Osteoblast (primary cell): ENCODE measurements around the gene TMEM175. TPM values are rescaled to one million over a fixed set of nuclear protein-coding genes. Genes with fewer than 3 reads are reported as not detected.

ENCODE experiments used
- DNase-seq: peaks from one replicate; pipeline ENCODE4 v3.0.0; 2011; ENCODE audit warnings: low spot score, mixed read lengths; ENCODE audit not compliant: insufficient read length; ENCODE audit errors: missing footprints
- H2AFZ ChIP-seq: 2 replicates; pipeline ENCODE4 v1.6.0; 2011; ENCODE audit warnings: mild to moderate bottlenecking, low read length
- H3K27ac ChIP-seq: 2 replicates; pipeline ENCODE4 v1.5.1; 2011; ENCODE audit warnings: mild to moderate bottlenecking, low read depth, low read length, moderate library complexity
- H3K27me3 ChIP-seq: 2 replicates; pipeline ENCODE4 v1.6.0; 2012; ENCODE audit warnings: mild to moderate bottlenecking, control low read depth, inconsistent platforms, low read length, moderate library complexity; ENCODE audit not compliant: insufficient read depth
- H3K36me3 ChIP-seq: 2 replicates; pipeline ENCODE4 v1.5.1; 2011; ENCODE audit warnings: mild to moderate bottlenecking, low read length, control low read depth, moderate library complexity; ENCODE audit not compliant: insufficient read depth
- H3K4me1 ChIP-seq: 2 replicates; pipeline ENCODE4 v1.5.1; 2011; ENCODE audit warnings: mild to moderate bottlenecking, low read length, control low read depth, moderate library complexity; ENCODE audit not compliant: insufficient read depth
- H3K4me2 ChIP-seq: 2 replicates; pipeline ENCODE4 v1.6.0; 2011; ENCODE audit warnings: mild to moderate bottlenecking, low read length; ENCODE audit not compliant: insufficient read depth
- H3K4me3 ChIP-seq: fragments of 200-600 bp; sonication (generic); 3 replicates; pipeline ENCODE4 v1.5.1; 2012; ENCODE audit warnings: mild to moderate bottlenecking, low read length, inconsistent platforms; ENCODE audit not compliant: insufficient read depth
- H3K79me2 ChIP-seq: 2 replicates; pipeline ENCODE4 v1.6.0; 2012; ENCODE audit warnings: mild to moderate bottlenecking, low read length, control low read depth, inconsistent platforms; ENCODE audit not compliant: insufficient read depth
- H3K9me3 ChIP-seq: 2 replicates; pipeline ENCODE4 v1.5.1; 2011; ENCODE audit warnings: low read depth, low read length, control low read depth
- H4K20me1 ChIP-seq: 2 replicates; pipeline ENCODE4 v1.6.0; 2012; ENCODE audit warnings: mild to moderate bottlenecking, low read length, control low read depth; ENCODE audit not compliant: insufficient read depth
- CTCF ChIP-seq: IDR thresholded peaks from 2 replicates; pipeline ENCODE4 v1.5.1; 2011; ENCODE audit warnings: mild to moderate bottlenecking, low read depth, low read length, moderate library complexity; ENCODE audit errors: extremely low read depth
- total RNA-seq: library from RNA; depleted of rRNA; stranded (reverse); fragments of >200 nt; gene quantifications from 2 replicates; pipeline ENCODE4 v1.2.3, GENCODE V29; 2012

TMEM175 gene
- total RNA-seq, 1 donor: 13.8 TPM

DNA sequence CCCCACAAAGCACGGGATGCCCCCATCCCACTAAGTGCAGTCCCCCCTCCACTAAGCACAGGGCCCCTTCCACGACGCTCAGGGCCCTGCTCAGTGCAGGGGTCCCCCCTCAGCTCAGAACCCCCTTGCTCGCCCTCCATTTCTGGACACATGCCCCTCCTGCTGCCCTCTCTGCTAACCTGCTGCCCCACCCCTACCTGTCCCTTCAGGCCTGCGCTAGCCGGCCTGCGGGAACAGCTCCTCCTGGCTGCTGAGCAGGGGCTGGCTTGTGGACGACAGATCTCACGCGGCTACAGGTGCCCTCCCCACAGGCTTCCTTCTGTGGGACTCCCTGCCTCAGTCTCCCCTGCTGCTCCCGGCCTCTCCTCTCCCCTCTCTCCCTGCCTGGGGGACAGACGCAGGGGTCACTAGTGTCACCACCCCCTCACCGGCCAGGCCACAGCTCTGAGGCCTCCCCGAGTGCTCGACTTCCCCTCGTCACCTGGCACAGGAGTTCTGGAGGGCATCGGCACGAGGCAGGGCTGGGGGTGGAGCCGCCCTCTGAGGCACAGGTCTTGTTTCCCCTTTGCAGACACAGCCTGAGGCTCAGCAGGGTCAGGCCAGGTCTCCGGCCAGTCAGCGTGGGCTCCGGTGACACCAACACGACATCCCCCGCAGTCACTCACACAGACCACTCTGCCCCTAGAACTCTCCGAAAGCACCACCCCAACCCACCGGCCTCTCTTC lies 21.7 kb upstream of the TMEM175 start:
- Histone ChIP-seq H3K27ac (no peak overlapping the region), H3K4me1 (no peaks in the 10 kb centered on the region), H3K4me2 (no peak overlapping the region), H4K20me1 (peaks cover 21% of the 10 kb centered on the region), H3K27me3 (no peaks in the 10 kb centered on the region), H3K36me3 (no peaks in the 10 kb centered on the region), H3K4me3 (no peak overlapping the region), H2AFZ (no peak overlapping the region), H3K9me3 (no peaks in the 10 kb centered on the region), H3K79me2 (peaks cover 89% of the 10 kb centered on the region)
- TF ChIP-seq CTCF: no peak
- peak; percentile 74 for DNase-seq

DNA sequence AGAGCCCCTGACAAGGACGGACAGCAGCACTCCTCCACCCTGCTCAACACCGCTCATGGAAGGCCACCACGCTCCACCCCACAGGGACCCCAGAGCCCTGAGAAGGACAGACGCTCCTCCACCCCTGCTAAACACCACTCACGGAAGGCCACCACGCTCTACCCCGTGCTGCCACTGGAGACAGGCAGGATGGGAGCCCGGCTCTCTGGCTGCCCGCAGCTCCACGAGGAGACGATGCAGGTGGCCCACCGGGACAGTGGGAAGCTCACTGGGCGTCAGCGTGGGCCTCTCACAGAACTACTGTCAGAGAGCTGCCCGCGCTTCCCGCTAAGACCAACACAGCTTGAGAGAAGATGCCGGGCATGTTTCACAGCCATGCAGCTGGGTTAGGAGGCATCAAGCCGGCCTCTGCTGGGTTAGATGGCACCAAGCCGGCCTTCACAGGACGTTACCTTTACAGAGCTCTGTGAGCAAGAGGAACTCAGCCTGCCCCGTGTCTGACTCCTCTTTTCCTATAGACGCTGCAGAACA lies 21.0 kb upstream of the TMEM175 start:
- no peaks in the 10 kb centered on the region for H3K9me3 ChIP-seq
- no peak for DNase-seq
- no peak overlapping the region for H3K4me3 ChIP-seq
- H2AFZ ChIP-seq: no peak overlapping the region
- peaks cover 89% of the 10 kb centered on the region for H3K79me2 ChIP-seq
- H3K4me1 ChIP-seq: no peaks in the 10 kb centered on the region
- no peaks in the 10 kb centered on the region for H3K36me3 ChIP-seq
- no peak overlapping the region for H3K4me2 ChIP-seq
- no peak overlapping the region for H3K27ac ChIP-seq
- H3K27me3 ChIP-seq: no peaks in the 10 kb centered on the region
- H4K20me1 ChIP-seq: peaks cover 22% of the 10 kb centered on the region
- no peak for TF ChIP-seq CTCF

DNA sequence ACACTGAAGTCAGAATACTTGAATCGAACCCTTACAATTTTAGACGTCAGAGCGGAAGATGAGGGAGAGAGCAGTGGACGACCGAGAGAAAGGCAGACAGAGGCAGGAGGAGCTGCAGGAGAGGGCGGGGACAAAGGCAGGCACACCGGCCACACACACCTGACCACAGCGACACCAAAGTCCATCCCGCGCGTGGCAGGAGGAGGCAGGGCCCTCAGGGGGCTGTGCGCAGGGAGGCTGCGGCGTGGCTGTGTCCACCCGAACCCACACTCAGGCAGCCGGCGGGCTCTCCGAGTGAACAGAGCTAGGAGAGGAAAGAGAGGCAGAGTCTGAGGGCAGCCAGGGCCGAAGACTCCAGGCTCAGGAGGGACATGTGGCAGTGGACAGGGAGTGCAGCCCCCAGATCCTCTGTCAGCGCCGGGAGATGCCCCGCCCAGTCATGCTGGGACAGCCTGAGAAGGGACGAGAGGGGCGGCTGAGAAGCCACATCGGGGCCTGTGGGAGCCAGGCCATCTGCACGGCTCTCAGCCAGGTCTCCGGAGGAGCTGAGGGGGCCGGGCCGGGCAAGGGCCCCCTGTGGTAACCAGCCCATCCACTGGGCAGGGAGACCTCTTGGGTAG lies 20.3 kb upstream of the TMEM175 start:
- no peak overlapping the region for H3K4me2 ChIP-seq
- no peaks in the 10 kb centered on the region for H3K9me3 ChIP-seq
- no peak overlapping the region for H3K27ac ChIP-seq
- no peak overlapping the region for H2AFZ ChIP-seq
- H3K79me2 ChIP-seq: peaks cover 89% of the 10 kb centered on the region
- no peak for TF ChIP-seq CTCF
- peak; percentile 65 for DNase-seq
- H3K27me3 ChIP-seq: no peaks in the 10 kb centered on the region
- peaks cover 29% of the 10 kb centered on the region for H4K20me1 ChIP-seq
- no peaks in the 10 kb centered on the region for H3K4me1 ChIP-seq
- H3K4me3 ChIP-seq: no peak overlapping the region
- no peaks in the 10 kb centered on the region for H3K36me3 ChIP-seq

- no peak for DNase-seq
- peaks cover 35% of the 10 kb centered on the region for H4K20me1 ChIP-seq
- no peaks in the 10 kb centered on the region for H3K4me1 ChIP-seq
- no peak overlapping the region for H3K4me2 ChIP-seq
- no peak overlapping the region for H2AFZ ChIP-seq
- H3K36me3 ChIP-seq: no peaks in the 10 kb centered on the region
- no peaks in the 10 kb centered on the region for H3K9me3 ChIP-seq
- H3K4me3 ChIP-seq: no peak overlapping the region
- H3K27me3 ChIP-seq: no peaks in the 10 kb centered on the region
- H3K79me2 ChIP-seq: peaks cover 89% of the 10 kb centered on the region
- H3K27ac ChIP-seq: no peak overlapping the region
- no peak for TF ChIP-seq CTCF
These were observed 19.5 kb upstream of the TMEM175 start for GRCh38 chr4:912548-913279.
